ENCODE measurements around the gene ANO2. TPM values are rescaled to one million over a fixed set of nuclear protein-coding genes. Genes with fewer than 3 reads are reported as not detected.

Gene ANO2
- total RNA-seq, 6 experiments from 2014 or later, result 0.15 to 0.51 (median 0.25) TPM; not detected in 3

- Mint-ChIP-seq H3K27me3 (ENCODE audit: insufficient read depth) (peaks cover 3% of the 10 kb centered on the region), H3K27ac (no peak overlapping the region), H3K9me3 (no peaks in the 10 kb centered on the region), H3K4me3 (no peak overlapping the region), H3K36me3 (ENCODE audit: low read depth) (no peaks in the 10 kb centered on the region), H3K4me1 (ENCODE audit: low read depth) (no peaks in the 10 kb centered on the region)
- no peak for DNase-seq
- TF ChIP-seq CTCF (IDR thresholded peaks at IDR 0.05), result no peak
These were observed 425.0 kb downstream of the ANO2 start for GRCh38 chr12:5520037-5520436.

- TF ChIP-seq CTCF (IDR thresholded peaks at IDR 0.05), result no peak
- Mint-ChIP-seq H3K4me3 (no peak overlapping the region), H3K36me3 (ENCODE audit: low read depth) (no peaks in the 10 kb centered on the region), H3K27me3 (ENCODE audit: insufficient read depth) (peaks cover 2% of the 10 kb centered on the region; the same call in 1 of the 2 replicates), H3K4me1 (ENCODE audit: low read depth) (no peaks in the 10 kb centered on the region), H3K27ac (no peak overlapping the region), H3K9me3 (no peaks in the 10 kb centered on the region)
- no peak for DNase-seq
These were observed 426.3 kb downstream of the ANO2 start for GRCh38 chr12:5518584-5519365.

- no peak for TF ChIP-seq CTCF (IDR thresholded peaks at IDR 0.05)
- H3K27me3 Mint-ChIP-seq (ENCODE audit: insufficient read depth), result peaks cover 1% of the 10 kb centered on the region; the same call in 1 of the 2 replicates
- DNase-seq, result no peak
- H3K27ac Mint-ChIP-seq, result no peak overlapping the region
- H3K36me3 Mint-ChIP-seq (ENCODE audit: low read depth), result no peaks in the 10 kb centered on the region
- H3K9me3 Mint-ChIP-seq, result no peaks in the 10 kb centered on the region
- H3K4me1 Mint-ChIP-seq (ENCODE audit: low read depth), result peaks cover 4% of the 10 kb centered on the region
- H3K4me3 Mint-ChIP-seq, result no peak overlapping the region
These were observed 428.5 kb downstream of the ANO2 start for GRCh38 chr12:5516371-5517241.

GRCh38 chr12:5515458-5515857 lies 429.6 kb downstream of the ANO2 start:
- H3K27me3 Mint-ChIP-seq (ENCODE audit: insufficient read depth), result no peaks in the 10 kb centered on the region
- H3K9me3 Mint-ChIP-seq, result no peaks in the 10 kb centered on the region
- no peak for TF ChIP-seq CTCF (IDR thresholded peaks at IDR 0.05)
- DNase-seq, result no peak
- H3K4me1 Mint-ChIP-seq (ENCODE audit: low read depth), result peaks cover 12% of the 10 kb centered on the region
- no peak overlapping the region for H3K27ac Mint-ChIP-seq
- H3K36me3 Mint-ChIP-seq (ENCODE audit: low read depth), result no peaks in the 10 kb centered on the region
- no peak overlapping the region for H3K4me3 Mint-ChIP-seq

GRCh38 chr12:5514545-5514944 lies 430.5 kb downstream of the ANO2 start:
- Mint-ChIP-seq H3K36me3 (ENCODE audit: low read depth) (no peaks in the 10 kb centered on the region), H3K4me3 (no peak overlapping the region), H3K4me1 (ENCODE audit: low read depth) (peaks cover 12% of the 10 kb centered on the region), H3K9me3 (no peaks in the 10 kb centered on the region), H3K27me3 (ENCODE audit: insufficient read depth) (no peaks in the 10 kb centered on the region), H3K27ac (no peak overlapping the region)
- DNase-seq, result no peak
- TF ChIP-seq CTCF (IDR thresholded peaks at IDR 0.05), result no peak

Measured in HFFc6 (cell line).